PC-3 (cell line): ENCODE measurements around the gene RPL13A. TPM values are rescaled to one million over a fixed set of nuclear protein-coding genes. Genes with fewer than 3 reads are reported as not detected.

Source experiments
- ATAC-seq: fragments of 200-7000 bp; cut with Tn5 transposase; 2 replicates; pipeline ENCODE4 v1.9.1; 2020; ENCODE audit warnings: mild to moderate bottlenecking, moderate library complexity
- BruUV-seq: library from RNA; stranded (reverse); fragments of 400-500 nt; replicated peaks from 2 replicates; lab custom pipeline; 2021; lab: Mats Ljungman, UMichigan
- CTCF ChIA-PET: fragments of 300-600 bp; sonication (Branson Sonifier 250); formaldehyde crosslinking; loops from one replicate; lab custom pipeline; 2022; ENCODE audit warnings: antibody characterized with exemption; lab: Charles Lee
- POLR2A ChIA-PET: fragments of 300-600 bp; sonication (Branson Sonifier 250); formaldehyde crosslinking; loops from one replicate; lab custom pipeline; 2022; ENCODE audit warnings: antibody characterized with exemption; ENCODE audit not compliant: unreplicated experiment; lab: Charles Lee
- DNase-seq: peaks from one replicate; pipeline ENCODE4 v3.0.0-alpha.2; 2015
- H2AFZ ChIP-seq: fragments of 300-600 bp; sonication (generic); 2 replicates; pipeline ENCODE4 v1.6.0; 2016; ENCODE audit warnings: antibody characterized with exemption, low read length
- H3F3A ChIP-seq: fragments of 300-600 bp; sonication (generic); one replicate; pipeline ENCODE4 v1.6.0; 2017; ENCODE audit warnings: antibody characterized with exemption, low read length, control low read depth, mild to moderate bottlenecking; ENCODE audit not compliant: unreplicated experiment
- H3K27ac ChIP-seq: fragments of 300-600 bp; sonication (generic); 2 replicates; pipeline ENCODE4 v1.5.1; 2016; ENCODE audit warnings: mild to moderate bottlenecking, low read length
- H3K27me3 ChIP-seq: fragments of 300-600 bp; sonication (generic); 2 replicates; pipeline ENCODE4 v1.6.1; 2016; ENCODE audit warnings: low read length, mixed read lengths
- H3K36me3 ChIP-seq: fragments of 300-600 bp; sonication (generic); 2 replicates; pipeline ENCODE4 v1.6.1; 2016; ENCODE audit warnings: low read depth, mixed run types, low read length, mixed read lengths
- H3K4me1 ChIP-seq: fragments of 300-600 bp; sonication (generic); 2 replicates; pipeline ENCODE4 v1.5.1; 2016; ENCODE audit warnings: low read length; ENCODE audit not compliant: insufficient read depth
- H3K4me2 ChIP-seq: fragments of 300-600 bp; sonication (generic); 2 replicates; pipeline ENCODE4 v1.6.0; 2016; ENCODE audit warnings: low read length
- H3K4me3 ChIP-seq: fragments of 300-600 bp; sonication (generic); 2 replicates; pipeline ENCODE4 v1.5.1; 2016; ENCODE audit warnings: mild to moderate bottlenecking, low read length, mixed read lengths
- H3K79me2 ChIP-seq: fragments of 300-600 bp; sonication (generic); 2 replicates; pipeline ENCODE4 v1.6.1; 2017; ENCODE audit warnings: low read length, mixed read lengths
- H3K9ac ChIP-seq: fragments of 300-600 bp; sonication (generic); 2 replicates; pipeline ENCODE4 v1.6.0; 2016; ENCODE audit warnings: mild to moderate bottlenecking, low read length
- H3K9me2 ChIP-seq: fragments of 300-600 bp; sonication (generic); replicated peaks from 2 replicates; pipeline ENCODE4 v1.6.1; 2016; ENCODE audit warnings: mixed run types, low read length, mixed read lengths
- H3K9me3 ChIP-seq: fragments of 300-600 bp; sonication (generic); 2 replicates; pipeline ENCODE4 v1.6.1; 2016; ENCODE audit warnings: low read length, mixed read lengths
- H4K20me1 ChIP-seq: fragments of 300-600 bp; sonication (generic); 2 replicates; pipeline ENCODE4 v1.6.1; 2016; ENCODE audit warnings: low read length, mixed read lengths
- CTCF ChIP-seq: fragments of 300-600 bp; sonication (generic); conservative IDR thresholded peaks from 2 replicates; pipeline ENCODE4 v1.5.1; 2017; ENCODE audit warnings: antibody characterized with exemption, low read depth, mild to moderate bottlenecking, low read length
- EZH2 ChIP-seq: fragments of 300-600 bp; sonication (generic); IDR thresholded peaks from one replicate; pipeline ENCODE4 v1.6.1; 2017; ENCODE audit warnings: antibody characterized with exemption, mild to moderate bottlenecking, low read length; ENCODE audit not compliant: unreplicated experiment
- EZH2phosphoT487 ChIP-seq: fragments of 300-600 bp; sonication (generic); IDR thresholded peaks from 2 replicates; pipeline ENCODE4 v1.6.1; 2018; ENCODE audit warnings: mild to moderate bottlenecking, antibody characterized with exemption, low read length, borderline replicate concordance
- intact Hi-C: fragments of 100-400 bp; cut with micrococcal nuclease; formaldehyde crosslinking; loops from 2 replicates; pipeline ENCODE4 v1.9.0; 2023
- total RNA-seq: library from RNA; depleted of rRNA; stranded (reverse); fragments of >200 nt; gene quantifications from 2 replicates; pipeline ENCODE4 v1.2.3, GENCODE V29; 2014

The RPL13A gene
- total RNA-seq, 1 experiment from 2014 or later, result 3,023 TPM

GRCh38 chr19:49479975-49480628, 7.3 kb upstream of the RPL13A start:
- intact Hi-C loops, result no loop called here
- no peaks in the 10 kb centered on the region for H3K36me3 ChIP-seq
- no peak overlapping the region for H3K4me3 ChIP-seq
- no peaks in the 10 kb centered on the region for H3K9me3 ChIP-seq
- no peaks in the 10 kb centered on the region for H4K20me1 ChIP-seq
- no peak overlapping the region for H3K9ac ChIP-seq
- no peaks in the 10 kb centered on the region for H3K9me2 ChIP-seq
- no TSS peak for BruUV-seq
- ChIA-PET CTCF (no interaction called here), POLR2A (no interaction called here)
- no peak for ATAC-seq
- H3K4me1 ChIP-seq, result no peaks in the 10 kb centered on the region
- no peak for TF ChIP-seq CTCF
- no peak for TF ChIP-seq EZH2
- no peak for TF ChIP-seq EZH2phosphoT487
- no peak for DNase-seq
- H3K27ac ChIP-seq, result no peak overlapping the region
- no peak overlapping the region for H2AFZ ChIP-seq
- no peak overlapping the region for H3K4me2 ChIP-seq
- H3F3A ChIP-seq, result no peaks in the 10 kb centered on the region
- no peaks in the 10 kb centered on the region for H3K27me3 ChIP-seq
- no peaks in the 10 kb centered on the region for H3K79me2 ChIP-seq

GRCh38 chr19:49481020-49481683, 6.3 kb upstream of the RPL13A start:
- Histone ChIP-seq H3K9ac (no peak overlapping the region), H3K27ac (no peak overlapping the region), H3F3A (no peaks in the 10 kb centered on the region), H3K9me3 (no peaks in the 10 kb centered on the region), H3K36me3 (no peaks in the 10 kb centered on the region), H3K27me3 (no peaks in the 10 kb centered on the region), H3K79me2 (no peaks in the 10 kb centered on the region), H3K4me3 (no peak overlapping the region), H2AFZ (no peak overlapping the region), H3K4me1 (no peaks in the 10 kb centered on the region), H4K20me1 (no peaks in the 10 kb centered on the region), H3K9me2 (no peaks in the 10 kb centered on the region), H3K4me2 (no peak overlapping the region)
- intact Hi-C loops, result no loop called here
- ChIA-PET POLR2A (interaction anchor here (0.6 kb wide), 1 partner anchor 149 kb away, joined by 3 read pairs; no protein-coding TSS in a partner anchor), CTCF (no interaction called here)
- no peak for TF ChIP-seq EZH2
- TF ChIP-seq CTCF, result no peak
- TF ChIP-seq EZH2phosphoT487, result no peak
- ATAC-seq (no peak), DNase-seq (no peak)
- no TSS peak for BruUV-seq

- peaks cover 12% of the 10 kb centered on the region; the same call in 1 of the 2 replicates for H3K4me1 ChIP-seq
Observed at GRCh38 chr19:49486232-49486631, 1.2 kb upstream of the RPL13A start.

More at GRCh38 chr19:49486232-49486631, 1.2 kb upstream of the RPL13A start:
- H2AFZ ChIP-seq, result peak overlapping the region; percentile 90; the same call in 1 of the 2 replicates
- CTCF ChIA-PET, result no interaction called here
- intact Hi-C loops, result no loop called here
- POLR2A ChIA-PET, result interaction anchor here (0.5 kb wide), 1 partner anchor 17 kb away, joined by 3 read pairs; no protein-coding TSS in a partner anchor
- TF ChIP-seq EZH2, result no peak
- no peak for TF ChIP-seq EZH2phosphoT487
- TF ChIP-seq CTCF, result no peak
- no peaks in the 10 kb centered on the region for H3K9me2 ChIP-seq
- peaks cover 37% of the 10 kb centered on the region for H3K36me3 ChIP-seq
- H3K4me3 ChIP-seq, result no peak overlapping the region
- peaks cover 36% of the 10 kb centered on the region for H4K20me1 ChIP-seq
- DNase-seq (no peak), ATAC-seq (no peak)
- H3K9ac ChIP-seq, result no peak overlapping the region
- peaks cover 26% of the 10 kb centered on the region for H3F3A ChIP-seq
- H3K27ac ChIP-seq, result no peak overlapping the region
- no peak overlapping the region for H3K4me2 ChIP-seq
- H3K79me2 ChIP-seq, result peaks cover 38% of the 10 kb centered on the region
- H3K27me3 ChIP-seq, result no peaks in the 10 kb centered on the region
- no peaks in the 10 kb centered on the region for H3K9me3 ChIP-seq
- BruUV-seq, result TSS peak; percentile 81
